GM23248 (cell line): ENCODE results near the gene PRICKLE1. TPM values are rescaled to one million over a fixed set of nuclear protein-coding genes. Genes with fewer than 3 reads are reported as not detected.

Experiments used
- DNase-seq: peaks from one replicate; pipeline ENCODE4 v3.0.0-alpha.2; 2015
- H2AFZ ChIP-seq: fragments of 200-600 bp; sonication (generic); 2 replicates; pipeline ENCODE4 v1.6.1; 2016; ENCODE audit warnings: antibody characterized with exemption
- H3F3A ChIP-seq: fragments of 200-600 bp; sonication (generic); 2 replicates; pipeline ENCODE4 v1.6.1; 2016; ENCODE audit warnings: mild to moderate bottlenecking, antibody characterized with exemption, mixed run types; ENCODE audit not compliant: insufficient read depth
- H3K27ac ChIP-seq: fragments of 200-600 bp; sonication (generic); 2 replicates; pipeline ENCODE4 v1.5.1; 2016; ENCODE audit warnings: mild to moderate bottlenecking
- H3K27me3 ChIP-seq: fragments of 200-600 bp; sonication (generic); replicated peaks from 2 replicates; pipeline ENCODE4 v1.6.1; 2016; ENCODE audit warnings: mild to moderate bottlenecking; ENCODE audit not compliant: insufficient read depth
- H3K36me3 ChIP-seq: fragments of 200-600 bp; sonication (generic); 2 replicates; pipeline ENCODE4 v1.6.1; 2016; ENCODE audit warnings: low read depth, mild to moderate bottlenecking
- H3K4me1 ChIP-seq: fragments of 200-600 bp; sonication (generic); 2 replicates; pipeline ENCODE4 v1.6.1; 2016; ENCODE audit warnings: mild to moderate bottlenecking; ENCODE audit not compliant: insufficient read depth
- H3K4me2 ChIP-seq: fragments of 200-600 bp; sonication (generic); one replicate; pipeline ENCODE4 v1.6.1; 2016; ENCODE audit warnings: mild to moderate bottlenecking; ENCODE audit not compliant: unreplicated experiment
- H3K4me3 ChIP-seq: fragments of 200-600 bp; sonication (generic); 2 replicates; pipeline ENCODE4 v1.5.1; 2016; ENCODE audit warnings: mild to moderate bottlenecking
- H3K79me2 ChIP-seq: fragments of 200-600 bp; sonication (generic); 2 replicates; pipeline ENCODE4 v1.6.1; 2016; ENCODE audit warnings: mild to moderate bottlenecking; ENCODE audit not compliant: insufficient read depth
- H3K9ac ChIP-seq: fragments of 200-600 bp; sonication (generic); 2 replicates; pipeline ENCODE4 v1.6.1; 2016; ENCODE audit warnings: mild to moderate bottlenecking
- H3K9me2 ChIP-seq: fragments of 200-600 bp; sonication (generic); 2 replicates; pipeline ENCODE4 v1.6.1; 2016; ENCODE audit warnings: mixed run types, mild to moderate bottlenecking, moderate library complexity; ENCODE audit not compliant: insufficient read depth
- H3K9me3 ChIP-seq: fragments of 200-600 bp; sonication (generic); one replicate; pipeline ENCODE4 v1.6.1; 2017; ENCODE audit warnings: low read depth
- H4K20me1 ChIP-seq: fragments of 200-600 bp; sonication (generic); 2 replicates; pipeline ENCODE4 v1.6.0; 2016; ENCODE audit not compliant: insufficient read depth
- EZH2 ChIP-seq: fragments of 200-600 bp; sonication (generic); IDR thresholded peaks from 2 replicates; pipeline ENCODE4 v1.6.1; 2018; ENCODE audit warnings: antibody characterized with exemption, mild to moderate bottlenecking; ENCODE audit not compliant: insufficient read depth, poor library complexity, severe bottlenecking
- EZH2phosphoT487 ChIP-seq: fragments of 200-600 bp; sonication (generic); IDR thresholded peaks from 2 replicates; pipeline ENCODE4 v1.6.1; 2018; ENCODE audit warnings: antibody characterized with exemption, moderate library complexity, mild to moderate bottlenecking, low read depth; ENCODE audit not compliant: insufficient read depth
- WGBS, 2 experiments: methylation state at CpG; one replicate each; pipeline ENCODE4 v1.1.6; 2015 to 2017; ENCODE audit warnings: low lambda C conversion rate in 2 of 2, low coverage in 1 of 2; ENCODE audit errors: missing lambda C conversion rate in 2 of 2; 5-methylcytosine and 5-hydroxymethylcytosine counted together
- in situ Hi-C: fragments of 300-500 bp; cut with MboI; formaldehyde crosslinking; loops from 2 replicates; pipeline ENCODE4 v1.15.0; 2020
- polyA plus RNA-seq: library from polyadenylated mRNA; unstranded; fragments of >200 nt; fragmentation: Nextera tagmentation; extraction: Ambion mirVana; gene quantifications from 2 replicates; pipeline ENCODE4 v1.2.1, GENCODE V29; 2016
- total RNA-seq: library from RNA; depleted of rRNA; stranded (reverse); fragments of >200 nt; shearing (Covaris generic); gene quantifications from 2 replicates; pipeline ENCODE4 v1.2.3, GENCODE V29; 2014

Gene PRICKLE1
- total and polyA plus RNA-seq, 2 experiments from 2014 or later: 12.9 to 25.7 TPM

DNA sequence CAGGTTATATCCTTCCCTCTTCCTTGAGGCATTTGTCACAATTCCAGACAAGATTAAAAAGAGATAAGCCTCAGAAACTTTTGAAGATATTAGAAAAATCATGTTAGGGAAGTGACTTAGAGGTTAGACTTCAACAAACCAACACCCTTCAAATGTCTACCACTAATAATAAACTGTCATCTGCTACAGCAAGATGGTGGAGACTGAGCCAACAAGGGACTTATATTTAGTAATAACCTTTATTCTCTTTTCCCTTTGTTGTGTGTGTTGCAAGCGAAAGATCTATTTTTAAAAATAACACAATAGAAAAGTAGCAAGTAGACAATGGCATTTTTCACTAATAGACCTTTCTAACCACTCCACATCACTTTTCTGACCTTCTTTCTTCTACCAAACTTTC is 28.6 kb downstream of the PRICKLE1 start:
- Histone ChIP-seq H3K27ac (no peak overlapping the region), H4K20me1 (no peaks in the 10 kb centered on the region), H3K4me2 (peak overlapping the region; percentile 24), H3K4me1 (peaks cover 40% of the 10 kb centered on the region), H2AFZ (no peak overlapping the region), H3K79me2 (peaks cover 88% of the 10 kb centered on the region), H3K9ac (no peak overlapping the region), H3K36me3 (no peaks in the 10 kb centered on the region), H3K27me3 (no peaks in the 10 kb centered on the region), H3K4me3 (no peak overlapping the region), H3K9me2 (no peaks in the 10 kb centered on the region), H3K9me3 (no peaks in the 10 kb centered on the region), H3F3A (0 out of 2 replicates have a peak, but pooled peaks cover 3% of the 10 kb centered on the region)
- DNase-seq: no peak
- in situ Hi-C loops: loop anchor here (10.0 to 25.0 kb wide), 2 partner anchors 76 to 424 kb away; partner anchors contain the start of gene GXYLT1
- WGBS, 2 experiments: 96 to 98% methylated on average over 1 of the region's 1 CpG
- TF ChIP-seq EZH2phosphoT487 (no peak), EZH2 (no peak)

DNA sequence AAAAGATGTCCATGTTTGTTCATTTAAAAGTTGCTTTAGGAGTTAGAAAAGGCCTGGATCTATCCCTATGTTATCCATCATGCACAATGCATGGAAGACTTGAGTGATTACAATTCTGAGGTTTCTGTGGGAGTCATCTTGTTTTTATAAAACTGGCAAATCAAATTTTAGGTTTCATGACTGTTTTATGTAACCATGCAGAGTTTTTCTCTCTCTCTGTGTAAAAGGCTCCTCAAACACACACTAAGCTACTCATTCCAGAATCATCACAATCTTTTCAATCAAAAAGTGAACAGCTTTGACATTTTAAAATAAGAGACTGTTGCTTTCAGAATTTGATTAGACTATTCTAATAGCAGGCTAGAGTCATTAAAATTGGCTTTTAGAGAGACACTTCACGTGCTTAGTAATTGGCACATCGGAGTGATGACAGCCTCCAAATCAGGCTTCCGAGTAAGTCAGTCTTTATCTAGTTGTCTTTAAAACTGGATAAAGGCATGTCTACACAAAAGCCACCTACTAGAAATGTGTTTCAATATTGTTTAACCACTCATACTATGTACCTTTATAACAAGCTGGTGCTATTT is 31.9 kb downstream of the PRICKLE1 start:
- no peak overlapping the region for H3K27ac ChIP-seq
- H3K4me3 ChIP-seq: no peak overlapping the region
- no peaks in the 10 kb centered on the region for H3K9me2 ChIP-seq
- 50 to 52% methylated on average over 3 of the region's 3 CpGs for WGBS, 2 experiments
- no peak for DNase-seq
- no peak overlapping the region for H2AFZ ChIP-seq
- no peaks in the 10 kb centered on the region for H3F3A ChIP-seq
- H4K20me1 ChIP-seq: no peaks in the 10 kb centered on the region
- H3K9me3 ChIP-seq: no peaks in the 10 kb centered on the region
- no peak overlapping the region for H3K4me2 ChIP-seq
- H3K4me1 ChIP-seq: peaks cover 22% of the 10 kb centered on the region
- in situ Hi-C loops: loop anchor here (25.0 kb wide), 1 partner anchor 420 kb away; the partner anchor contains the start of gene GXYLT1
- H3K9ac ChIP-seq: no peak overlapping the region
- H3K27me3 ChIP-seq: no peaks in the 10 kb centered on the region
- no peaks in the 10 kb centered on the region for H3K36me3 ChIP-seq
- H3K79me2 ChIP-seq: peaks cover 94% of the 10 kb centered on the region
- TF ChIP-seq EZH2phosphoT487 (no peak), EZH2 (no peak)

DNA sequence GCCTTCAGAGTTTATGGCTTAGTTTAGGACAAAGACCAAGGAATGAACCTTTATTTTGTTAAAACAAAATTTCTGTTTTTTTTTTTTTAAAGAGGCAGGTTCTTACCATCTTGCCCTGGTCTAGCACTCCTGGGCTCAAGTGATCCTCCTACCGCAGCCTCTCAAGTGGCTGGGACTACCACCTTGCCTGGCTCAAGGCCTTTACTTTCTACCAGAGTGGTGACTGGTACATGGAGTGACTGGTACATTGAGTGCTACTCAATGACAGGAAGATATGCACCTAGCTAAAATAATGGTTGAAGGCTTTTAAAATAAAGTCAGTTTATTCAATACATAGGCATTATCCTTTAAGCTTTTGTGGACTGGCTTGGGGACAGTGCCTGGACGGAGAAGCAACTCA is 32.6 kb downstream of the PRICKLE1 start:
- Histone ChIP-seq H2AFZ (no peak overlapping the region), H3F3A (no peaks in the 10 kb centered on the region), H3K9me3 (no peaks in the 10 kb centered on the region), H3K36me3 (no peaks in the 10 kb centered on the region), H3K4me3 (no peak overlapping the region), H3K4me2 (no peak overlapping the region), H3K9ac (no peak overlapping the region), H3K27ac (no peak overlapping the region), H4K20me1 (no peaks in the 10 kb centered on the region), H3K27me3 (no peaks in the 10 kb centered on the region), H3K9me2 (no peaks in the 10 kb centered on the region), H3K79me2 (peaks cover 94% of the 10 kb centered on the region), H3K4me1 (peaks cover 14% of the 10 kb centered on the region)
- DNase-seq: no peak
- in situ Hi-C loops: loop anchor here (25.0 kb wide), 1 partner anchor 420 kb away; the partner anchor contains the start of gene GXYLT1
- 93 to 94% methylated on average over 2 of the region's 2 CpGs for WGBS, 2 experiments
- TF ChIP-seq EZH2phosphoT487 (no peak), EZH2 (no peak)

DNA sequence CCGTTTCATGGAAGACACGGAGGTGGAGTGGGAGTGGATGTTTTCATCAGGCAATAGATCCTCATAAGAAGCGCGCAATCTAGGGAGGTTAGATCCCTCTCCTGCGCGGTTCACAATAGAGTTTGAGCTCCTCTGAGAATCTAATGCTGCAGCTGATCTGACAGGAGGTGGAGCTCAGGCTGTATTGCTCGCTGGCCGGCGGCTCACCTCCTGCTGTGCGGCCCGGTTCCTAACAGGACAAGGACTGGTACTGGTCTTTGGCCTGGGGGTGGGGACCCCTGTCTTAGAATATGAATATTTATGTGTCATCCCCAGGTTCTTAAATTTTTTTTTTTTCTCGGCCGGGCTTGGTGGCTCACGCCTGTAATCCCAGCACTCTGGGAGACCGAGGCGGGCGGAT is 36.7 kb downstream of the PRICKLE1 start:
- Histone ChIP-seq H3K9me2 (no peaks in the 10 kb centered on the region), H3K27me3 (no peaks in the 10 kb centered on the region), H3K79me2 (peaks cover 91% of the 10 kb centered on the region), H3F3A (no peaks in the 10 kb centered on the region), H2AFZ (no peak overlapping the region), H3K36me3 (peaks cover 10% of the 10 kb centered on the region), H3K27ac (no peak overlapping the region), H3K4me2 (no peak overlapping the region), H3K4me1 (no peaks in the 10 kb centered on the region; the same call in 1 of the 2 replicates), H4K20me1 (no peaks in the 10 kb centered on the region), H3K9ac (no peak overlapping the region), H3K9me3 (no peaks in the 10 kb centered on the region), H3K4me3 (no peak overlapping the region)
- WGBS, 2 experiments: 96 to 97% methylated on average over 14 to 17 of the region's 17 CpGs
- no peak for TF ChIP-seq EZH2
- TF ChIP-seq EZH2phosphoT487: no peak
- in situ Hi-C loops: loop anchor here (25.0 kb wide), 1 partner anchor 416 kb away; the partner anchor contains the start of gene GXYLT1
- DNase-seq: no peak
